HCT116 (cell line): ENCODE measurements around the gene EDNRA. TPM values are rescaled to one million over a fixed set of nuclear protein-coding genes. Genes with fewer than 3 reads are reported as not detected.

Experiments used
- ATAC-seq: fragments of 200-7000 bp; cut with Tn5 transposase; 2 replicates; pipeline ENCODE4 v1.9.1; 2020; ENCODE audit warnings: mild to moderate bottlenecking, moderate library complexity
- BruUV-seq: library from RNA; stranded (reverse); fragments of 400-500 nt; replicated peaks from 2 replicates; lab custom pipeline; 2021; lab: Mats Ljungman, UMichigan
- CTCF ChIA-PET: fragments of 300-600 bp; sonication (Branson Sonifier 250); formaldehyde crosslinking; loops from one replicate; lab custom pipeline; 2021; ENCODE audit warnings: antibody characterized with exemption; lab: Charles Lee
- POLR2A ChIA-PET: fragments of 300-600, 350-600 bp; sonication (Branson Sonifier 250); formaldehyde crosslinking; loops from one replicate; lab custom pipeline; 2021; ENCODE audit warnings: antibody characterized with exemption; lab: Charles Lee
- RAD21 ChIA-PET, 2 experiments: fragments of 300-600 bp; sonication (Branson Sonifier 250); formaldehyde crosslinking; loops; one replicate each; lab custom pipeline; 2023; ENCODE audit warnings: low total read pairs in 2 of 2; ENCODE audit not compliant: uncharacterized antibody in 2 of 2, unreplicated experiment in 2 of 2, low non-redundant PET in 1 of 2; lab: Charles Lee
- DNase-seq: peaks from one replicate; pipeline ENCODE4 v3.0.0-alpha.2; 2010; ENCODE audit warnings: low read depth, low spot score
- H2AFZ ChIP-seq: fragments of 200-600 bp; shearing (Covaris generic), sonication (generic); 2 replicates; pipeline ENCODE4 v1.6.1; 2017; ENCODE audit warnings: low read depth, mixed run types, mixed read lengths, antibody characterized with exemption, low read length; ENCODE audit not compliant: poor library complexity, severe bottlenecking
- H3K27ac ChIP-seq: 2 replicates; pipeline ENCODE4 v1.5.1; 2012; ENCODE audit warnings: low read depth, low read length
- H3K27me3 ChIP-seq: fragments of 200-600 bp; sonication (generic); 2 replicates; pipeline ENCODE4 v1.6.1; 2016; ENCODE audit warnings: mixed run types, low read length, mixed read lengths; ENCODE audit not compliant: insufficient read depth
- H3K36me3 ChIP-seq, 2 experiments: fragments of 200-500 bp in 1 of 2; fragments of 200-600 bp in 1 of 2; sonication (Bioruptor generic) in 1 of 2; sonication (generic) in 1 of 2; 2 replicates each; pipeline versions ENCODE4 v1.5.1 to v1.6.1; 2014 to 2016; ENCODE audit warnings: low read length in 2 of 2, inconsistent platforms in 1 of 2, mixed read lengths in 1 of 2, mixed run types in 1 of 2; ENCODE audit not compliant: insufficient read depth in 2 of 2, control insufficient read depth in 1 of 2
- H3K4me1 ChIP-seq, 2 experiments: fragments of 200-600 bp in 1 of 2; sonication (generic) in 1 of 2; 2 replicates each; pipeline versions ENCODE4 v1.5.1 to v1.6.1; 2012 to 2017; ENCODE audit warnings: low read length in 2 of 2, inconsistent platforms in 1 of 2, mild to moderate bottlenecking in 1 of 2, mixed read lengths in 1 of 2, mixed run types in 1 of 2, moderate library complexity in 1 of 2; ENCODE audit not compliant: insufficient read depth in 2 of 2, control insufficient read depth in 1 of 2
- H3K4me2 ChIP-seq: fragments of 200-600 bp; sonication (generic); 2 replicates; pipeline ENCODE4 v1.6.1; 2017; ENCODE audit warnings: mixed run types, low read length, mixed read lengths
- H3K4me3 ChIP-seq, 2 experiments: fragments of 200-600 bp in 1 of 2; sonication (generic) in 1 of 2; replicated peaks in 1 of 2; 2 replicates each; pipeline ENCODE4 v1.5.1; 2011 to 2016; ENCODE audit warnings: low read length in 2 of 2, control low read depth in 1 of 2, low read depth in 1 of 2, mild to moderate bottlenecking in 1 of 2, mixed read lengths in 1 of 2, mixed run types in 1 of 2
- H3K79me2 ChIP-seq: fragments of 200-600 bp; sonication (generic); 2 replicates; pipeline ENCODE4 v1.6.1; 2017; ENCODE audit warnings: mild to moderate bottlenecking, mixed run types, low read length, moderate library complexity, mixed read lengths; ENCODE audit not compliant: insufficient read depth
- H3K9ac ChIP-seq: fragments of 200-600 bp; sonication (generic); 2 replicates; pipeline ENCODE4 v1.6.1; 2016; ENCODE audit warnings: low read length, mixed read lengths
- H3K9me2 ChIP-seq: fragments of 200-600 bp; sonication (generic), shearing (Covaris generic); 2 replicates; pipeline ENCODE4 v1.6.1; 2017; ENCODE audit warnings: mixed run types, mild to moderate bottlenecking, moderate library complexity; ENCODE audit not compliant: insufficient read depth
- H3K9me3 ChIP-seq, 2 experiments: fragments of 200-500 bp in 1 of 2; fragments of 200-600 bp in 1 of 2; sonication (Bioruptor generic) in 1 of 2; sonication (generic) in 1 of 2; 2 replicates each; pipeline ENCODE4 v1.6.1; 2014 to 2017; ENCODE audit warnings: low read length in 2 of 2, mixed read lengths in 2 of 2, inconsistent platforms in 1 of 2, low read depth in 1 of 2, mild to moderate bottlenecking in 1 of 2, mixed run types in 1 of 2, moderate library complexity in 1 of 2; ENCODE audit not compliant: control insufficient read depth in 1 of 2, insufficient read depth in 1 of 2
- H4K20me1 ChIP-seq: fragments of 200-600 bp; sonication (generic), shearing (Covaris generic); 2 replicates; pipeline ENCODE4 v1.6.1; 2017; ENCODE audit warnings: mixed run types, mild to moderate bottlenecking, moderate library complexity; ENCODE audit not compliant: insufficient read depth
- CBX3 ChIP-seq: IDR thresholded peaks from 2 replicates; pipeline ENCODE4 v1.6.1; 2012; ENCODE audit warnings: low read depth
- CEBPB ChIP-seq: IDR thresholded peaks from 2 replicates; pipeline ENCODE4 v1.6.1; 2012; ENCODE audit warnings: low read depth
- EZH2phosphoT487 ChIP-seq: fragments of 200-600 bp; IDR thresholded peaks from 2 replicates; pipeline ENCODE4 v1.6.1; 2018; ENCODE audit warnings: antibody characterized with exemption, borderline replicate concordance
- JUND ChIP-seq: IDR thresholded peaks from 2 replicates; pipeline ENCODE4 v1.6.1; 2012
- POLR2A ChIP-seq: IDR thresholded peaks from 2 replicates; pipeline ENCODE4 v1.7.0; 2011; ENCODE audit warnings: borderline replicate concordance; ENCODE audit not compliant: insufficient read depth, insufficient read length; ENCODE audit errors: extremely low read depth
- POLR2AphosphoS5 ChIP-seq: IDR thresholded peaks from 2 replicates; pipeline ENCODE4 v1.6.1; 2011; ENCODE audit warnings: mild to moderate bottlenecking, low read depth, low read length, moderate library complexity
- RAD21 ChIP-seq: IDR thresholded peaks from 2 replicates; pipeline ENCODE4 v1.6.1; 2012; ENCODE audit warnings: low read depth, mild to moderate bottlenecking
- SIN3A ChIP-seq: IDR thresholded peaks from 2 replicates; pipeline ENCODE4 v1.6.1; 2012; ENCODE audit warnings: low read depth
- SP1 ChIP-seq: IDR thresholded peaks from 2 replicates; pipeline ENCODE4 v1.6.1; 2012; ENCODE audit warnings: low read depth
- SRF ChIP-seq: IDR thresholded peaks from 2 replicates; pipeline ENCODE4 v1.6.1; 2012; ENCODE audit warnings: low read depth
- ZBTB33 ChIP-seq: IDR thresholded peaks from 2 replicates; pipeline ENCODE4 v1.6.1; 2011; ENCODE audit warnings: mild to moderate bottlenecking, low read length, moderate library complexity; ENCODE audit not compliant: insufficient replicate concordance; ENCODE audit errors: extremely low read depth
- ZFX ChIP-seq: fragments of 450-650 bp; IDR thresholded peaks from 2 replicates; pipeline ENCODE4 v1.6.1; 2017
- intact Hi-C: fragments of 100-400 bp; cut with micrococcal nuclease; formaldehyde crosslinking; loops from 2 replicates; pipeline ENCODE4 v1.10.0; 2022
- total RNA-seq: library from RNA; stranded (reverse); gene quantifications from one replicate; pipeline ENCODE4 v1.2.1, GENCODE V29; 2021; ENCODE audit not compliant: unreplicated experiment
- TF ChIP-seq, protein P1 (sequence below): IDR thresholded peaks from 2 replicates; pipeline ENCODE4 v1.6.1; 2012
- TF ChIP-seq, protein P2 (sequence below): IDR thresholded peaks from 2 replicates; pipeline ENCODE4 v1.6.1; 2012
- TF ChIP-seq, protein P3 (sequence below): IDR thresholded peaks from 2 replicates; pipeline ENCODE4 v1.6.1; 2012; ENCODE audit warnings: low read depth

EDNRA gene
- total RNA-seq, 1 experiment from 2014 or later = 2.0 TPM

GRCh38 chr4:147491086-147491485 is 10.2 kb downstream of the EDNRA start:
- no peak for DNase-seq
- no peaks in the 10 kb centered on the region for H3K36me3 ChIP-seq
- no peaks in the 10 kb centered on the region for H3K9me3 ChIP-seq
- no peak overlapping the region for H3K9ac ChIP-seq
- H3K27me3 ChIP-seq = no peaks in the 10 kb centered on the region
- no peak overlapping the region for H2AFZ ChIP-seq
- no peaks in the 10 kb centered on the region for H3K79me2 ChIP-seq
- no peaks in the 10 kb centered on the region for H3K4me1 ChIP-seq
- no peaks in the 10 kb centered on the region for H3K9me2 ChIP-seq
- CTCF ChIA-PET = no interaction called here
- no peak overlapping the region for H3K4me2 ChIP-seq
- BruUV-seq = no TSS peak
- RAD21 ChIA-PET = no interaction called here
- TF ChIP-seq EZH2phosphoT487 = no peak
- TF ChIP-seq, protein P1, sequence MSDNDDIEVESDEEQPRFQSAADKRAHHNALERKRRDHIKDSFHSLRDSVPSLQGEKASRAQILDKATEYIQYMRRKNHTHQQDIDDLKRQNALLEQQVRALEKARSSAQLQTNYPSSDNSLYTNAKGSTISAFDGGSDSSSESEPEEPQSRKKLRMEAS = no peak
- TF ChIP-seq, protein P2, sequence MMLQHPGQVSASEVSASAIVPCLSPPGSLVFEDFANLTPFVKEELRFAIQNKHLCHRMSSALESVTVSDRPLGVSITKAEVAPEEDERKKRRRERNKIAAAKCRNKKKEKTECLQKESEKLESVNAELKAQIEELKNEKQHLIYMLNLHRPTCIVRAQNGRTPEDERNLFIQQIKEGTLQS = no peak
- TF ChIP-seq SIN3A = no peak
- no peak for TF ChIP-seq SRF
- no peak for TF ChIP-seq SP1
- no peak for TF ChIP-seq RAD21
- no peak for TF ChIP-seq JUND
- TF ChIP-seq ZFX = no peak
- TF ChIP-seq CEBPB = no peak
- no peak for TF ChIP-seq CBX3
- TF ChIP-seq POLR2A = no peak
- H3K4me3 ChIP-seq = no peak overlapping the region
- intact Hi-C loops = no loop called here
- ATAC-seq = no peak
- H3K27ac ChIP-seq = no peak overlapping the region
- POLR2A ChIA-PET = no interaction called here
- no peaks in the 10 kb centered on the region for H4K20me1 ChIP-seq

DNA sequence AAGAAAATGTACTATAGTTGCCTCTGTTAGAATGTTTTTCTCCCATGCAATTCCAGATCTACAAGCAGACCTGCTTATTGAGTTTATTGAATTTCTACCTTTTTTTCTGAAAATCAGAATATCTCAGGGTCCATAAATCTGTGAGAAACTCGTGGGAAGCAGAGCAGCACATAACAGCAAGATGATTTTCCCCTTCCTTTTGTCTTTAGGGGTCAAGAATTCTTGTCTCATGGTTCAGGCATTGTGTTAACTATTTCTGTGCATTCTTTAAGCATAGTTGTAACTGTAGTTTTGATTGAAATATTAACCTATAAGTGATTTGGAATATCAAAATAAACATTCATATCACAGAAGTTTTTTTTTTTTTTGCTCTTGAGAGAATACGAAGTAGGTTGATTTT is 11.4 kb downstream of the EDNRA start:
- Histone ChIP-seq H3K27ac (no peak overlapping the region), H3K9ac (no peak overlapping the region), H4K20me1 (no peaks in the 10 kb centered on the region), H3K4me3 (no peak overlapping the region), H3K9me3 (no peaks in the 10 kb centered on the region), H3K9me2 (no peaks in the 10 kb centered on the region), H3K79me2 (no peaks in the 10 kb centered on the region), H2AFZ (no peak overlapping the region), H3K4me2 (no peak overlapping the region), H3K27me3 (no peaks in the 10 kb centered on the region), H3K36me3 (no peaks in the 10 kb centered on the region), H3K4me1 (no peaks in the 10 kb centered on the region)
- ChIA-PET RAD21 (no interaction called here), POLR2A (no interaction called here), CTCF (interaction anchor here (1.0 kb wide), 1 partner anchor 26 kb away, joined by 3 read pairs; no protein-coding TSS in a partner anchor)
- no TSS peak for BruUV-seq
- ATAC-seq (no peak), DNase-seq (no peak)
- intact Hi-C loops = no loop called here
- TF ChIP-seq JUND = no peak
- TF ChIP-seq, protein P1 = no peak
- TF ChIP-seq SIN3A = no peak
- TF ChIP-seq SRF = no peak
- no peak for TF ChIP-seq POLR2A
- no peak for TF ChIP-seq CBX3
- no peak for TF ChIP-seq POLR2AphosphoS5
- TF ChIP-seq, protein P3, sequence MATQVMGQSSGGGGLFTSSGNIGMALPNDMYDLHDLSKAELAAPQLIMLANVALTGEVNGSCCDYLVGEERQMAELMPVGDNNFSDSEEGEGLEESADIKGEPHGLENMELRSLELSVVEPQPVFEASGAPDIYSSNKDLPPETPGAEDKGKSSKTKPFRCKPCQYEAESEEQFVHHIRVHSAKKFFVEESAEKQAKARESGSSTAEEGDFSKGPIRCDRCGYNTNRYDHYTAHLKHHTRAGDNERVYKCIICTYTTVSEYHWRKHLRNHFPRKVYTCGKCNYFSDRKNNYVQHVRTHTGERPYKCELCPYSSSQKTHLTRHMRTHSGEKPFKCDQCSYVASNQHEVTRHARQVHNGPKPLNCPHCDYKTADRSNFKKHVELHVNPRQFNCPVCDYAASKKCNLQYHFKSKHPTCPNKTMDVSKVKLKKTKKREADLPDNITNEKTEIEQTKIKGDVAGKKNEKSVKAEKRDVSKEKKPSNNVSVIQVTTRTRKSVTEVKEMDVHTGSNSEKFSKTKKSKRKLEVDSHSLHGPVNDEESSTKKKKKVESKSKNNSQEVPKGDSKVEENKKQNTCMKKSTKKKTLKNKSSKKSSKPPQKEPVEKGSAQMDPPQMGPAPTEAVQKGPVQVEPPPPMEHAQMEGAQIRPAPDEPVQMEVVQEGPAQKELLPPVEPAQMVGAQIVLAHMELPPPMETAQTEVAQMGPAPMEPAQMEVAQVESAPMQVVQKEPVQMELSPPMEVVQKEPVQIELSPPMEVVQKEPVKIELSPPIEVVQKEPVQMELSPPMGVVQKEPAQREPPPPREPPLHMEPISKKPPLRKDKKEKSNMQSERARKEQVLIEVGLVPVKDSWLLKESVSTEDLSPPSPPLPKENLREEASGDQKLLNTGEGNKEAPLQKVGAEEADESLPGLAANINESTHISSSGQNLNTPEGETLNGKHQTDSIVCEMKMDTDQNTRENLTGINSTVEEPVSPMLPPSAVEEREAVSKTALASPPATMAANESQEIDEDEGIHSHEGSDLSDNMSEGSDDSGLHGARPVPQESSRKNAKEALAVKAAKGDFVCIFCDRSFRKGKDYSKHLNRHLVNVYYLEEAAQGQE = no peak
- TF ChIP-seq, protein P2 = no peak
- no peak for TF ChIP-seq ZBTB33
- no peak for TF ChIP-seq SP1
